ENCODE measurements around the gene THY1.
"Not testable (repeated sequence)": the region's sequence is repeated elsewhere in the genome, so short reads cannot be mapped to it uniquely, and the experiment has no call there.

Gene THY1

GRCh38 chr11:119415517-119415916 lies 7.5 kb downstream of the THY1 start:
- DNase-seq (ENCODE audit: low read depth) = no peak
- TF ChIP-seq CTCF (IDR thresholded peaks at IDR 0.05; ENCODE audit: control insufficient read depth, extremely low read depth, insufficient read depth) = no peak
- no peak overlapping the region for H3K4me3 ChIP-seq (ENCODE audit: low read depth, low read length)

DNA sequence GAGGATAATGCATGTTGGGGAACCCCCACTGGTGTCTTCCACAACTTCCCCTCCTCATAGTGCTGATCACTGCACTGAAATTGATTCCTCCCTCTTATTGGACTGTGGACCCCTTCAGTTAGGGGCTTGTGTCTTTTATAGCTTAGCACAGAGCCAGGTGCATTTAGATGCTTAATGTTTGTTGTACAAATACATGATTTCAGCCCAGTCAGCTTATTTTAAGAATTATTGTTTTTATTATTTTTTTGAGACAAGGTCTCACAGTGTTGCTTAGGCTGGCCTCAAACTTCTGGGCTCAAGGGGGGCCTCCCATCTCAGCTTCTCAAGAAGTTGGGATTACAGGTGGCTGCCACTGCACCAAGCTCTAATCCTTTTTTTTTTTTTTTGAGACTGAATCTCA lies 8.2 kb downstream of the THY1 start:
- H3K4me3 ChIP-seq (ENCODE audit: low read depth, low read length) = no peak overlapping the region
- no peak for TF ChIP-seq CTCF (IDR thresholded peaks at IDR 0.05; ENCODE audit: control insufficient read depth, extremely low read depth, insufficient read depth)
- no peak for DNase-seq (ENCODE audit: low read depth)

DNA sequence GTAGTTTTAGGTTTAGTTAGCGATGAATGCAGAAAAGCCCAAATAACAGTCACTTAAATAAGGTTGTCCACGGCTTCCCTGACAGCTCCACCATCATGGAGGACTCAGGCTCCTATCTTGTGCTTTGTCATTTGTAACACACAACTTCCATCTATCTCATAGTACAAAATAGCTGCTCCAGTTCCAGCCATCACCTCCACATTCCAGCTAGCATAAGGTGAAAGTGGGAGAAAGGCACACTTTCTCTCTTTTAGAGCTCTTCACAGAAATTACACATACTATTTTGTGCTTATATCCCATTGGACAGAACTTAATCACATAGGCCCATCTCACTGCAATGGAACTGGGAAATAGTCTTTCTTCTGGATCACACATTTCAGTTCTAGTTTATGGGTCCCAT lies 8.7 kb downstream of the THY1 start:
- H3K4me3 ChIP-seq (ENCODE audit: low read depth, low read length) = no peak overlapping the region
- no peak for TF ChIP-seq CTCF (IDR thresholded peaks at IDR 0.05; ENCODE audit: control insufficient read depth, extremely low read depth, insufficient read depth)
- DNase-seq (ENCODE audit: low read depth) = no peak

GRCh38 chr11:119412072-119412471 lies 10.9 kb downstream of the THY1 start:
- H3K4me3 ChIP-seq (ENCODE audit: low read depth, low read length) = no peak overlapping the region
- DNase-seq (ENCODE audit: low read depth) = no peak
- no peak for TF ChIP-seq CTCF (IDR thresholded peaks at IDR 0.05; ENCODE audit: control insufficient read depth, extremely low read depth, insufficient read depth)

DNA sequence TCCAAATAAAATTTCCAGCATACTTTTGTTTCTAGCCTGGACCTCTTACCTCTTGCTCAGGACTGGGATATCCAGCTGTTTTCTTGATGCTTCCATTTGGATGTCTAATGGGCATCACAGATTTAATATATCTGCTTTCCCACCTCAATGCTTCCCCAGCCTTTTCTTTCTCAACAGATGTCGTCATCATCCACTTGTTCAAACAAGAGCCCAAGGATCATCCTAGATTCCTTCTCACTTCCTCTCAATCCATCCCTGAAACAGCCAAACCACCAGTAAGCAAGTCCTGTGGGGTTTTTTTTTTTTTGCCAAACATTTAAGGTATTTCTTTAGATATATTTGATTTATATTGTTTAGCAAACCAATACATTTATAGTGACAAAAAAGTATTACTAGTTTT lies 12.5 kb downstream of the THY1 start:
- TF ChIP-seq CTCF (IDR thresholded peaks at IDR 0.05; ENCODE audit: control insufficient read depth, extremely low read depth, insufficient read depth) = no peak
- H3K4me3 ChIP-seq (ENCODE audit: low read depth, low read length) = no peak overlapping the region
- DNase-seq (ENCODE audit: low read depth) = no peak

GRCh38 chr11:119409731-119410130 lies 13.2 kb downstream of the THY1 start:
- DNase-seq (ENCODE audit: low read depth) = no peak
- H3K4me3 ChIP-seq (ENCODE audit: low read depth, low read length) = no peak overlapping the region
- TF ChIP-seq CTCF (IDR thresholded peaks at IDR 0.05; ENCODE audit: control insufficient read depth, extremely low read depth, insufficient read depth) = no peak

- no peak for TF ChIP-seq CTCF (IDR thresholded peaks at IDR 0.05; ENCODE audit: control insufficient read depth, extremely low read depth, insufficient read depth)
- no peak for DNase-seq (ENCODE audit: low read depth)
- no peak overlapping the region for H3K4me3 ChIP-seq (ENCODE audit: low read depth, low read length)
These were observed 17.0 kb downstream of the THY1 start for GRCh38 chr11:119406005-119406404.

GRCh38 chr11:119405448-119405847 lies 17.5 kb downstream of the THY1 start:
- not testable (repeated sequence) for DNase-seq (ENCODE audit: low read depth); H3K4me3 ChIP-seq (ENCODE audit: low read depth, low read length)

All from LNCaP clone FGC (cell line).